ENCODE data around the gene BCAS2. TPM values are rescaled to one million over a fixed set of nuclear protein-coding genes. Genes with fewer than 3 reads are reported as not detected.
A peak's percentile ranks its signal among the peaks of the same experiment; 100 is the strongest.

Gene BCAS2
- total RNA-seq, 1 experiment from 2014 or later: 45.7 TPM

- H3K27ac ChIP-seq (ENCODE audit: low read length): no peak overlapping the region
- no peaks in the 10 kb centered on the region for H3K9me2 ChIP-seq (replicated peaks; ENCODE audit: insufficient read depth, low read length)
- peak overlapping the region; percentile 36; the same call in 1 of the 2 replicates for H2AFZ ChIP-seq (ENCODE audit: low read length)
- no peaks in the 10 kb centered on the region for H3K4me1 ChIP-seq (ENCODE audit: low read length)
- H3K27me3 ChIP-seq (ENCODE audit: low read length): no peaks in the 10 kb centered on the region
- H3K79me2 ChIP-seq (ENCODE audit: low read length): no peaks in the 10 kb centered on the region
- no peak for DNase-seq
- H3K9ac ChIP-seq (ENCODE audit: low read length): no peak overlapping the region
- H3K36me3 ChIP-seq (ENCODE audit: insufficient read depth, low read length): no peaks in the 10 kb centered on the region
- H4K20me1 ChIP-seq (ENCODE audit: insufficient read depth, low read depth, low read length): no peaks in the 10 kb centered on the region
- H3K4me2 ChIP-seq (ENCODE audit: low read depth, low read length, poor library complexity, severe bottlenecking): no peak overlapping the region
- no peak overlapping the region for H3K4me3 ChIP-seq (ENCODE audit: low read length)
- no peaks in the 10 kb centered on the region for H3K9me3 ChIP-seq (ENCODE audit: low read length)
Measured at GRCh38 chr1:114536043-114536442, 45.4 kb downstream of the BCAS2 start.

GRCh38 chr1:114535401-114535800, 46.0 kb downstream of the BCAS2 start:
- no peak for DNase-seq
- no peak overlapping the region for H3K4me2 ChIP-seq (ENCODE audit: low read depth, low read length, poor library complexity, severe bottlenecking)
- no peaks in the 10 kb centered on the region for H3K4me1 ChIP-seq (ENCODE audit: low read length)
- no peak overlapping the region for H2AFZ ChIP-seq (ENCODE audit: low read length)
- H3K9ac ChIP-seq (ENCODE audit: low read length): no peak overlapping the region
- no peak overlapping the region for H3K27ac ChIP-seq (ENCODE audit: low read length)
- no peaks in the 10 kb centered on the region for H4K20me1 ChIP-seq (ENCODE audit: insufficient read depth, low read depth, low read length)
- no peaks in the 10 kb centered on the region for H3K36me3 ChIP-seq (ENCODE audit: insufficient read depth, low read length)
- no peaks in the 10 kb centered on the region for H3K9me2 ChIP-seq (replicated peaks; ENCODE audit: insufficient read depth, low read length)
- H3K9me3 ChIP-seq (ENCODE audit: low read length): no peaks in the 10 kb centered on the region
- no peaks in the 10 kb centered on the region for H3K79me2 ChIP-seq (ENCODE audit: low read length)
- no peaks in the 10 kb centered on the region for H3K27me3 ChIP-seq (ENCODE audit: low read length)
- no peak overlapping the region for H3K4me3 ChIP-seq (ENCODE audit: low read length)

- H3K79me2 ChIP-seq (ENCODE audit: low read length): no peaks in the 10 kb centered on the region
- no peaks in the 10 kb centered on the region for H3K4me1 ChIP-seq (ENCODE audit: low read length)
- H2AFZ ChIP-seq (ENCODE audit: low read length): no peak overlapping the region
- no peaks in the 10 kb centered on the region for H3K27me3 ChIP-seq (ENCODE audit: low read length)
- no peak overlapping the region for H3K4me3 ChIP-seq (ENCODE audit: low read length)
- H4K20me1 ChIP-seq (ENCODE audit: insufficient read depth, low read depth, low read length): no peaks in the 10 kb centered on the region
- H3K9me2 ChIP-seq (replicated peaks; ENCODE audit: insufficient read depth, low read length): no peaks in the 10 kb centered on the region
- no peak overlapping the region for H3K4me2 ChIP-seq (ENCODE audit: low read depth, low read length, poor library complexity, severe bottlenecking)
- H3K9ac ChIP-seq (ENCODE audit: low read length): no peak overlapping the region
- H3K27ac ChIP-seq (ENCODE audit: low read length): no peak overlapping the region
- H3K9me3 ChIP-seq (ENCODE audit: low read length): no peaks in the 10 kb centered on the region
- H3K36me3 ChIP-seq (ENCODE audit: insufficient read depth, low read length): no peaks in the 10 kb centered on the region
- DNase-seq: no peak
Measured at GRCh38 chr1:114531094-114531493, 50.3 kb downstream of the BCAS2 start.

DNA sequence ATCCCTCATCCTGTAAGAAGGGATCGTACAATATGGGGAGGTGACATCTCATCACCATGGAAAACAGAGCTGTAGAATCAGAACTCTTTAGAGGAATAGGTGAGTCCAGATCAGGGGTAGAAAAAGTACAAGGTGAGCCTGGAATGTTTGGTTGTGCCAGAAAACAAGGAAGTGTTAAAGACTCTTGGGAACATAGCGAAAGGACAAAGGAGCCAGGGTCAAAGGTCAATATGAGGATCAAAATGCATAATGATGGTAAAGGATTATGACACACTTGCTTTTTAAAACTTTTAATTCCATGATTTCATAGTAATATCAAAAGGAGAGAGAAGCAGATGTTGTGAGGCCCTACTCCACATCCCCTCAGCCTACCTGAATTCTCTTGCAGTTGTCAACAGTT, 51.2 kb downstream of the BCAS2 start:
- DNase-seq: no peak

GRCh38 chr1:114524944-114525343, 56.5 kb downstream of the BCAS2 start:
- Histone ChIP-seq H3K4me2 (ENCODE audit: low read depth, low read length, poor library complexity, severe bottlenecking) (no peak overlapping the region), H3K9me2 (replicated peaks; ENCODE audit: insufficient read depth, low read length) (no peaks in the 10 kb centered on the region), H3K9me3 (ENCODE audit: low read length) (no peaks in the 10 kb centered on the region), H3K4me1 (ENCODE audit: low read length) (no peaks in the 10 kb centered on the region), H3K27ac (ENCODE audit: low read length) (no peak overlapping the region), H4K20me1 (ENCODE audit: insufficient read depth, low read depth, low read length) (no peaks in the 10 kb centered on the region), H3K79me2 (ENCODE audit: low read length) (no peaks in the 10 kb centered on the region), H3K27me3 (ENCODE audit: low read length) (no peaks in the 10 kb centered on the region), H3K9ac (ENCODE audit: low read length) (no peak overlapping the region), H3K4me3 (ENCODE audit: low read length) (no peak overlapping the region), H3K36me3 (ENCODE audit: insufficient read depth, low read length) (no peaks in the 10 kb centered on the region), H2AFZ (ENCODE audit: low read length) (no peak overlapping the region)
- DNase-seq: no peak

More for the DNA sequence above, 51.2 kb downstream of the BCAS2 start:
- no peaks in the 10 kb centered on the region for H3K9me3 ChIP-seq (ENCODE audit: low read length)
- H2AFZ ChIP-seq (ENCODE audit: low read length): no peak overlapping the region
- no peak overlapping the region for H3K9ac ChIP-seq (ENCODE audit: low read length)
- H3K27me3 ChIP-seq (ENCODE audit: low read length): no peaks in the 10 kb centered on the region
- H3K4me2 ChIP-seq (ENCODE audit: low read depth, low read length, poor library complexity, severe bottlenecking): no peak overlapping the region
- H3K79me2 ChIP-seq (ENCODE audit: low read length): no peaks in the 10 kb centered on the region
- no peaks in the 10 kb centered on the region for H3K36me3 ChIP-seq (ENCODE audit: insufficient read depth, low read length)
- H3K4me1 ChIP-seq (ENCODE audit: low read length): no peaks in the 10 kb centered on the region
- H4K20me1 ChIP-seq (ENCODE audit: insufficient read depth, low read depth, low read length): no peaks in the 10 kb centered on the region
- H3K27ac ChIP-seq (ENCODE audit: low read length): no peak overlapping the region
- no peaks in the 10 kb centered on the region for H3K9me2 ChIP-seq (replicated peaks; ENCODE audit: insufficient read depth, low read length)
- no peak overlapping the region for H3K4me3 ChIP-seq (ENCODE audit: low read length)

GRCh38 chr1:114522264-114522575, 59.2 kb downstream of the BCAS2 start:
- Histone ChIP-seq H3K79me2 (ENCODE audit: low read length) (no peaks in the 10 kb centered on the region), H3K4me1 (ENCODE audit: low read length) (no peaks in the 10 kb centered on the region), H3K9me2 (replicated peaks; ENCODE audit: insufficient read depth, low read length) (no peaks in the 10 kb centered on the region), H3K9ac (ENCODE audit: low read length) (no peak overlapping the region), H3K27ac (ENCODE audit: low read length) (no peak overlapping the region), H3K4me2 (ENCODE audit: low read depth, low read length, poor library complexity, severe bottlenecking) (no peak overlapping the region), H2AFZ (ENCODE audit: low read length) (no peak overlapping the region), H3K27me3 (ENCODE audit: low read length) (no peaks in the 10 kb centered on the region), H4K20me1 (ENCODE audit: insufficient read depth, low read depth, low read length) (no peaks in the 10 kb centered on the region), H3K9me3 (ENCODE audit: low read length) (no peaks in the 10 kb centered on the region), H3K4me3 (ENCODE audit: low read length) (no peak overlapping the region), H3K36me3 (ENCODE audit: insufficient read depth, low read length) (no peaks in the 10 kb centered on the region)
- no peak for DNase-seq

- no peak overlapping the region for H3K4me2 ChIP-seq (ENCODE audit: low read depth, low read length, poor library complexity, severe bottlenecking)
- no peak overlapping the region for H2AFZ ChIP-seq (ENCODE audit: low read length)
- no peak overlapping the region for H3K9ac ChIP-seq (ENCODE audit: low read length)
- no peak overlapping the region for H3K27ac ChIP-seq (ENCODE audit: low read length)
- no peak for DNase-seq
- no peaks in the 10 kb centered on the region for H3K9me2 ChIP-seq (replicated peaks; ENCODE audit: insufficient read depth, low read length)
- no peaks in the 10 kb centered on the region for H3K9me3 ChIP-seq (ENCODE audit: low read length)
- H3K4me1 ChIP-seq (ENCODE audit: low read length): no peaks in the 10 kb centered on the region
- no peak overlapping the region for H3K4me3 ChIP-seq (ENCODE audit: low read length)
- no peaks in the 10 kb centered on the region for H3K27me3 ChIP-seq (ENCODE audit: low read length)
- no peaks in the 10 kb centered on the region for H4K20me1 ChIP-seq (ENCODE audit: insufficient read depth, low read depth, low read length)
- H3K36me3 ChIP-seq (ENCODE audit: insufficient read depth, low read length): no peaks in the 10 kb centered on the region
- no peaks in the 10 kb centered on the region for H3K79me2 ChIP-seq (ENCODE audit: low read length)
Measured at GRCh38 chr1:114521396-114522263, 59.8 kb downstream of the BCAS2 start.
